ENCODE measurements around the gene NOL4L. TPM values are rescaled to one million over a fixed set of nuclear protein-coding genes. Genes with fewer than 3 reads are reported as not detected.

The NOL4L gene
- polyA plus RNA-seq, 3 donors: 1.1 to 30.9 (median 2.8) TPM

- peaks cover 6% of the 10 kb centered on the region in 2 donors for H3K36me3 Mint-ChIP-seq
- no peaks in the 10 kb centered on the region for H3K9me3 ChIP-seq (replicated peaks in 1 of 2; ENCODE audit: control insufficient read depth in 1 of 2, insufficient read depth in 1 of 2, low read length in 2 of 2)
- no peak overlapping the region for H3K4me2 ChIP-seq (replicated peaks; ENCODE audit: extremely low read depth, low read length, poor library complexity, severe bottlenecking)
- no peak overlapping the region for H3K4me3 Mint-ChIP-seq
- peaks cover 3% of the 10 kb centered on the region for H4K20me1 ChIP-seq (ENCODE audit: insufficient read depth, low read length)
- peak overlapping the region in 1 of 7 donors; percentile 64 for H3K27ac Mint-ChIP-seq
- H3K9me3 Mint-ChIP-seq: no peaks in the 10 kb centered on the region
- H3K4me3 ChIP-seq (replicated peaks in 1 of 3; ENCODE audit: low read depth in 2 of 3, low read length in 3 of 3): no peak overlapping the region
- H3K9ac ChIP-seq (ENCODE audit: insufficient read depth, low read length, poor library complexity, severe bottlenecking): no peak overlapping the region
- peaks cover 31 to 49% of the 10 kb centered on the region in 2 donors for H3K4me1 ChIP-seq (ENCODE audit: control insufficient read depth in 1 of 2, insufficient read depth in 2 of 2, low read length in 2 of 2)
- intact Hi-C loops (cut with micrococcal nuclease): loop anchor here in 1 of 2 donors (5.0 kb wide), 1 partner anchor 41 kb away; no protein-coding TSS in a partner anchor
- TF ChIP-seq CTCF (IDR thresholded peaks at IDR 0.05): no peak
- 26% methylated on average over 3 of the region's 4 CpGs for WGBS (ENCODE audit: insufficient coverage)
- H3K79me2 ChIP-seq (ENCODE audit: insufficient read depth, low read length): no peaks in the 10 kb centered on the region
- peaks cover 6 to 9% (median 6%) of the 10 kb centered on the region in 3 donors for H3K27me3 Mint-ChIP-seq (ENCODE audit: low read depth in 3 of 3)
- H3K36me3 ChIP-seq (replicated peaks in 1 of 2; ENCODE audit: control insufficient read depth in 1 of 2, insufficient read depth in 2 of 2, low read length in 2 of 2): no peaks in the 10 kb centered on the region
- H2AFZ ChIP-seq (ENCODE audit: insufficient read depth, low read depth, low read length, poor library complexity, severe bottlenecking): no peak overlapping the region
- no peak overlapping the region for H3K27ac ChIP-seq (ENCODE audit: low read depth in 1 of 2, low read length in 2 of 2)
- peaks cover 51% of the 10 kb centered on the region for H3K4me1 Mint-ChIP-seq
- peak in 1 of 3 donors; percentile 50 for DNase-seq
- H3K27me3 ChIP-seq (ENCODE audit: control insufficient read depth in 2 of 2, insufficient read depth in 2 of 2, low read length in 2 of 2): no peaks in the 10 kb centered on the region
Measured at GRCh38 chr20:32526541-32526940, 58.6 kb downstream of the NOL4L start.

- DNase-seq: peak in 1 of 3 donors; percentile 69
- Mint-ChIP-seq H3K27ac (peak overlapping the region in 6 of 7 donors; percentile 23 to 80 (median 41)), H3K4me3 (no peak overlapping the region), H3K9me3 (no peaks in the 10 kb centered on the region), H3K36me3 (peaks cover 6% of the 10 kb centered on the region in 2 donors), H3K27me3 (ENCODE audit: low read depth in 3 of 3) (peaks cover 6 to 9% (median 6%) of the 10 kb centered on the region in 3 donors), H3K4me1 (peaks cover 51% of the 10 kb centered on the region)
- H2AFZ ChIP-seq (ENCODE audit: insufficient read depth, low read depth, low read length, poor library complexity, severe bottlenecking): no peak overlapping the region
- no peaks in the 10 kb centered on the region for H3K27me3 ChIP-seq (ENCODE audit: control insufficient read depth in 2 of 2, insufficient read depth in 2 of 2, low read length in 2 of 2)
- peaks cover 3% of the 10 kb centered on the region for H4K20me1 ChIP-seq (ENCODE audit: insufficient read depth, low read length)
- no peak overlapping the region for H3K9ac ChIP-seq (ENCODE audit: insufficient read depth, low read length, poor library complexity, severe bottlenecking)
- H3K4me2 ChIP-seq (replicated peaks; ENCODE audit: extremely low read depth, low read length, poor library complexity, severe bottlenecking): peak overlapping the region; percentile 5
- H3K4me1 ChIP-seq (ENCODE audit: control insufficient read depth in 1 of 2, insufficient read depth in 2 of 2, low read length in 2 of 2): peaks cover 31 to 49% of the 10 kb centered on the region in 2 donors
- 8% methylated on average over 2 of the region's 4 CpGs for WGBS (ENCODE audit: insufficient coverage)
- no peak overlapping the region for H3K4me3 ChIP-seq (replicated peaks in 1 of 3; ENCODE audit: low read depth in 2 of 3, low read length in 3 of 3)
- no peaks in the 10 kb centered on the region for H3K79me2 ChIP-seq (ENCODE audit: insufficient read depth, low read length)
- H3K27ac ChIP-seq (ENCODE audit: low read depth in 1 of 2, low read length in 2 of 2): no peak overlapping the region
- intact Hi-C loops (cut with micrococcal nuclease): loop anchor here in 1 of 2 donors (5.0 kb wide), 1 partner anchor 41 kb away; no protein-coding TSS in a partner anchor
- TF ChIP-seq CTCF (IDR thresholded peaks at IDR 0.05): no peak
- no peaks in the 10 kb centered on the region for H3K9me3 ChIP-seq (replicated peaks in 1 of 2; ENCODE audit: control insufficient read depth in 1 of 2, insufficient read depth in 1 of 2, low read length in 2 of 2)
- no peaks in the 10 kb centered on the region for H3K36me3 ChIP-seq (replicated peaks in 1 of 2; ENCODE audit: control insufficient read depth in 1 of 2, insufficient read depth in 2 of 2, low read length in 2 of 2)
Measured at GRCh38 chr20:32526125-32526524, 59.0 kb downstream of the NOL4L start.

Measured in CD14-positive monocyte (primary cell).